Measurements from ENCODE around the gene ARHGEF7. TPM values are rescaled to one million over a fixed set of nuclear protein-coding genes. Genes with fewer than 3 reads are reported as not detected.
A peak's percentile ranks its signal among the peaks of the same experiment; 100 is the strongest.

Gene ARHGEF7
- total RNA-seq, 2 donors from 2014 or later, result 117 to 152 TPM

DNA sequence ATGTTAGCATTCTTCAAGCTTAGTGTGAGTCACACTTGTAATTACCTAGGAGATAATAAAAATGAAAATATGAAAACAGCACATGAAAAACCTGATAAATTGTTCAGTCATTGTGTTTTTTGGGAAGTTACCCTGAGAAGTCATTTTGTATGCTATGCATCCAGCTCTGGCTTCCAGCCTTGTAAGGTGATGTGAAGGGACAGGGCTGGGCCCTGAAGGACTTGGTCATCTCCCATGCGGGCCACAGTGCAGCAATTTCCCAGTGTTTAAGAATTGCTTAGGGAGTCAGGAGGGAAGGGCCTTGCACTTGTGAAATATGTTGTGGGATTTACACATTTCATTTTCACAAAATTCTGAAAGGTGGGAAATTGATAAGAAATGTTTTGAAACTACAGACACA is 41.3 kb downstream of the ARHGEF7 start:
- TF ChIP-seq, protein P1, sequence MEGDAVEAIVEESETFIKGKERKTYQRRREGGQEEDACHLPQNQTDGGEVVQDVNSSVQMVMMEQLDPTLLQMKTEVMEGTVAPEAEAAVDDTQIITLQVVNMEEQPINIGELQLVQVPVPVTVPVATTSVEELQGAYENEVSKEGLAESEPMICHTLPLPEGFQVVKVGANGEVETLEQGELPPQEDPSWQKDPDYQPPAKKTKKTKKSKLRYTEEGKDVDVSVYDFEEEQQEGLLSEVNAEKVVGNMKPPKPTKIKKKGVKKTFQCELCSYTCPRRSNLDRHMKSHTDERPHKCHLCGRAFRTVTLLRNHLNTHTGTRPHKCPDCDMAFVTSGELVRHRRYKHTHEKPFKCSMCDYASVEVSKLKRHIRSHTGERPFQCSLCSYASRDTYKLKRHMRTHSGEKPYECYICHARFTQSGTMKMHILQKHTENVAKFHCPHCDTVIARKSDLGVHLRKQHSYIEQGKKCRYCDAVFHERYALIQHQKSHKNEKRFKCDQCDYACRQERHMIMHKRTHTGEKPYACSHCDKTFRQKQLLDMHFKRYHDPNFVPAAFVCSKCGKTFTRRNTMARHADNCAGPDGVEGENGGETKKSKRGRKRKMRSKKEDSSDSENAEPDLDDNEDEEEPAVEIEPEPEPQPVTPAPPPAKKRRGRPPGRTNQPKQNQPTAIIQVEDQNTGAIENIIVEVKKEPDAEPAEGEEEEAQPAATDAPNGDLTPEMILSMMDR (IDR thresholded peaks at IDR 0.05), result no peak
- ATAC-seq (ENCODE audit: insufficient number of reproducible peaks, low FRiP score, low read depth), result no peak
- DNase-seq (ENCODE audit: low spot score), result no peak
- Histone ChIP-seq H3K36me3 (no peaks in the 10 kb centered on the region), H3K27ac (peak overlapping the region; percentile 56 to 98), H3K4me1 (ENCODE audit: control insufficient read depth in 1 of 2, low read depth in 2 of 2) (peaks cover 17 to 84% of the 10 kb centered on the region in 2 donors), H3K9me3 (no peaks in the 10 kb centered on the region), H3K4me3 (no peak overlapping the region), H3K27me3 (replicated peaks; ENCODE audit: insufficient read depth) (no peaks in the 10 kb centered on the region)

DNA sequence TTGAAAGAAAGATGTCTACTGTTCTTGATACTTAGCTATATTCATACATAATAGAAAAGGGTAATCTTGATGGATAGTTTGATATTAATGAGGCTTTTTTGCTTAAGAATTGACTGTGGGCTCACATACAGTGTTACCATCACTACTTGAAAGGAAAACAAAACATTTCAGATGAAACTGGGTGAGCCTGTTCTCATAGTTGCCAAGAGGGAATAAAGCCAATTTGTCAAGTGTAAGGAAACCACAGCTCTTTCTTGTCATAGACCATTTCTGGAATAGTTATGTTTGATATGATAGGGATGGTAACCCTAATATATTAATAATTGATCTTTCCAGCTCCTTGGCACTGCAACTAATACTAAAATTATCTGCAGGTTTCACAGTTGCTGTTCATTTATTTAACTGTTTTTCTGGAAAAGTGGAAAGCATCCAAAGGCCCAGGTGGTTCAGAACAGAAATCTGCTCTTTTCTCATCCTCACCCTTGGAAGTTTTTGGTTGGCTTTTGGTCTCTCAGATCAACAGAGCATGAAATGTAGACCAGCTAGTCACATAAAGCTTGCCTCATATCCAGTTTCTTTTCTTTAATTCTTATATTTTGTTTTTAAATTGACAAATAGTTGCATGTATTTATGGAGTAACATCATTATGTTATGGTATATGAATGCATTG is 43.2 kb downstream of the ARHGEF7 start:
- Histone ChIP-seq H3K36me3 (no peaks in the 10 kb centered on the region), H3K4me1 (ENCODE audit: control insufficient read depth in 1 of 2, low read depth in 2 of 2) (peaks cover 13 to 88% of the 10 kb centered on the region in 2 donors), H3K9me3 (no peaks in the 10 kb centered on the region), H3K27ac (peak overlapping the region in 1 of 2 donors; percentile 35), H3K27me3 (replicated peaks; ENCODE audit: insufficient read depth) (no peaks in the 10 kb centered on the region), H3K4me3 (no peak overlapping the region)
- TF ChIP-seq, protein P1 (IDR thresholded peaks at IDR 0.05), result no peak
- ATAC-seq (ENCODE audit: insufficient number of reproducible peaks, low FRiP score, low read depth), result no peak
- no peak for DNase-seq (ENCODE audit: low spot score)

DNA sequence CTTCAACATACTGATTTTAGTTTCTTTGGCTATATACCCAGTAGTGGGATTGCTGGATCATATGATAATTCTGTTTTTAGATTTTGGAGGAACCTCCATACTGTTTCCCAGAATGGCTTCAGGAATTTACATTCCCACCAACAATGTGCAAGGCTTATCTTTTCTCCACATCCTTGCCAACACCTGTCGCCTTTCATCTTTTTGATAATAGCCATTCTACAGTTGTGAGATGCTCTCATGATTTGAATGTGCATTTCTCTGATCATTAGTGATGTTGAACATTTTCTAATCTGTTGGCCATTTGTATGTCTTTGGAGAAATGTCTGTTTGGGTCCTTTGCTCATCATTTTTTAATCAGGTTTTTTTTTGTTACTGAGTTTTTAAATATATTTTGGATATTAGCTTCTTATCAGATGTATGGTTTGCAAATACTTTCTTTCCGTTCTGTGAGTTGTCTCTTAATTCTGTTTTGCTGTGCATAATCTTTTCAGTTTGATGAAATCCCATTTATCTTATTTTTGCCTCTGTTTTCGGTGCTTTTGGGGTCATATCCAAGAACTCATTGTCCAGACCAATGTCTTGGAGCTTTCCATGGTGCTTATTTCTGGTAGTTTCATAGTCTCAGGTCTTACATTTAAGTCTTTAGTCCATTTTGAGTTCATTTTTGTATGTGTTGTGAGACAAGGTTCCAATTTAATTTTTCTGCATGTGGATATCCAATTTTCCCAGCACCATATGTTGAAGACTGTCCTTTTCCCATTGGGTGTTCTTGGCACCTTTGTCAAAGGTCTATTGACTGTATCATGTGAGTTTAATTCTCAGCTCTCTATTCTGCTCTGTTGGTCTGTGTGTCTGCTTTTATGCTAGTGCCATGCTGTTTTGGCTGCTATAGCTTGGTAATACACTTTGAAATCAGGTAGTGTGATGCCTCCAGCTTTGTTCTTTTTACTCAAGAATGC is 44.5 kb downstream of the ARHGEF7 start:
- Histone ChIP-seq H3K27me3 (replicated peaks; ENCODE audit: insufficient read depth) (no peaks in the 10 kb centered on the region), H3K27ac (no peak overlapping the region), H3K36me3 (no peaks in the 10 kb centered on the region), H3K4me1 (ENCODE audit: control insufficient read depth in 1 of 2, low read depth in 2 of 2) (peaks cover 12 to 95% of the 10 kb centered on the region in 2 donors), H3K4me3 (no peak overlapping the region), H3K9me3 (no peaks in the 10 kb centered on the region)
- no peak for ATAC-seq (ENCODE audit: insufficient number of reproducible peaks, low FRiP score, low read depth)
- TF ChIP-seq, protein P1 (IDR thresholded peaks at IDR 0.05), result no peak
- DNase-seq (ENCODE audit: low spot score), result no peak

DNA sequence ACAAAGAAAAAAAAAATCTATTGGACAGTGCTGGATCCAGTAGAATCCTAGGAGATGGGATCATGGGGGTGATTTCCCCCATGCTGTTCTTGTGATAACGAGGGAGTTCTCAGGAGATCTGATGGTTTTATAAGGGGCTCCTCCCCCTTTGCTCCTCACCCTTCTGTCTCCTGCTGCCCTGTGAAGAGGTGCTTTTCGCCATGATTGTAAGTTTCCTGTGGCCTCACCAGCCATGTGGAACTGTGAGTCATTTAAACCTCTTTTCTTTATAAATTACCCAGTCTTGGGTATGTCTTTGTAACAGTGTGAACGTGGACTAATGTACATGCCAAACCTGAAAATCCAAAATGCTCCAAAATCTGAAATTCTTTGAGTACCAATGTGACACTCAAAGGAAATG is 45.5 kb downstream of the ARHGEF7 start:
- DNase-seq (ENCODE audit: low spot score), result no peak
- TF ChIP-seq, protein P1 (IDR thresholded peaks at IDR 0.05), result no peak
- Histone ChIP-seq H3K4me3 (no peak overlapping the region), H3K36me3 (no peaks in the 10 kb centered on the region), H3K4me1 (ENCODE audit: control insufficient read depth in 1 of 2, low read depth in 2 of 2) (peaks cover 8 to 95% of the 10 kb centered on the region in 2 donors), H3K27me3 (replicated peaks; ENCODE audit: insufficient read depth) (no peaks in the 10 kb centered on the region), H3K27ac (no peak overlapping the region), H3K9me3 (no peaks in the 10 kb centered on the region)
- no peak for ATAC-seq (ENCODE audit: insufficient number of reproducible peaks, low FRiP score, low read depth)

Measured in thoracic aorta (tissue), 2 donors.